ENCODE measurements around the gene MED16. TPM values are rescaled to one million over a fixed set of nuclear protein-coding genes. Genes with fewer than 3 reads are reported as not detected.

Gene MED16
- total and polyA plus RNA-seq, 2 of the 13 experiments (the other 11 are each of a cell fraction or from before 2014, with no cell fraction given): 13.3 to 14.8 TPM

GRCh38 chr19:896434-896833 is 3.4 kb upstream of the MED16 start (continued):
- TF ChIP-seq MIER3 (CRISPR knock-in tag; IDR thresholded peaks at IDR 0.05; ENCODE audit: borderline replicate concordance): no peak

GRCh38 chr19:892243-892893 is 619 bp downstream of the MED16 start:
- TF ChIP-seq, protein P1, sequence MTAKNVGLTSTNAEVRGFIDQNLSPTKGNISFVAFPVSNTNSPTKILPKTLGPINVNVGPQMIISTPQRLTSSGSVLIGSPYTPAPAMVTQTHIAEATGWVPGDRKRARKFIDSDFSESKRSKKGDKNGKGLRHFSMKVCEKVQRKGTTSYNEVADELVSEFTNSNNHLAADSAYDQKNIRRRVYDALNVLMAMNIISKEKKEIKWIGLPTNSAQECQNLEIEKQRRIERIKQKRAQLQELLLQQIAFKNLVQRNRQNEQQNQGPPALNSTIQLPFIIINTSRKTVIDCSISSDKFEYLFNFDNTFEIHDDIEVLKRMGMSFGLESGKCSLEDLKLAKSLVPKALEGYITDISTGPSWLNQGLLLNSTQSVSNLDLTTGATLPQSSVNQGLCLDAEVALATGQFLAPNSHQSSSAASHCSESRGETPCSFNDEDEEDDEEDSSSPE (CRISPR knock-in tag; IDR thresholded peaks at IDR 0.05): no peak
- TF ChIP-seq KMT2B (CRISPR knock-in tag; IDR thresholded peaks at IDR 0.05) (no peak), CBX1 (IDR thresholded peaks at IDR 0.05; ENCODE audit: low read depth) (no peak), ZBTB38 (CRISPR knock-in tag; IDR thresholded peaks at IDR 0.05) (no peak), DBP (CRISPR knock-in tag; IDR thresholded peaks at IDR 0.05; ENCODE audit: not compliant biosample characterization) (no peak), CCDC6 (CRISPR knock-in tag; IDR thresholded peaks at IDR 0.05) (0 out of 2 replicates have a peak, but pooled peaks have one; percentile 16), CENPX (CRISPR knock-in tag; IDR thresholded peaks at IDR 0.05) (no peak), ZNF12 (CRISPR knock-in tag; IDR thresholded peaks at IDR 0.05) (no peak)
- TF ChIP-seq, protein P2, sequence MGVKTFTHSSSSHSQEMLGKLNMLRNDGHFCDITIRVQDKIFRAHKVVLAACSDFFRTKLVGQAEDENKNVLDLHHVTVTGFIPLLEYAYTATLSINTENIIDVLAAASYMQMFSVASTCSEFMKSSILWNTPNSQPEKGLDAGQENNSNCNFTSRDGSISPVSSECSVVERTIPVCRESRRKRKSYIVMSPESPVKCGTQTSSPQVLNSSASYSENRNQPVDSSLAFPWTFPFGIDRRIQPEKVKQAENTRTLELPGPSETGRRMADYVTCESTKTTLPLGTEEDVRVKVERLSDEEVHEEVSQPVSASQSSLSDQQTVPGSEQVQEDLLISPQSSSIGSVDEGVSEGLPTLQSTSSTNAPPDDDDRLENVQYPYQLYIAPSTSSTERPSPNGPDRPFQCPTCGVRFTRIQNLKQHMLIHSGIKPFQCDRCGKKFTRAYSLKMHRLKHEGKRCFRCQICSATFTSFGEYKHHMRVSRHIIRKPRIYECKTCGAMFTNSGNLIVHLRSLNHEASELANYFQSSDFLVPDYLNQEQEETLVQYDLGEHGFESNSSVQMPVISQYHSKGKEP (CRISPR knock-in tag; IDR thresholded peaks at IDR 0.05): no peak
- Histone ChIP-seq H3K27me3 (ENCODE audit: control insufficient read depth in 1 of 2, insufficient read depth in 2 of 2, low read length in 2 of 2) (no peaks in the 10 kb centered on the region), H3K4me1 (ENCODE audit: insufficient read depth, low read length) (peaks cover under 1% of the 10 kb centered on the region; the same call in 1 of the 2 replicates), H3K9ac (ENCODE audit: insufficient read depth, low read depth, low read length) (peak overlapping the region; percentile 92), H3K4me2 (ENCODE audit: low read depth, low read length) (peak overlapping the region; percentile 78), H2AFZ (ENCODE audit: low read length) (no peak overlapping the region), H3K27ac (ENCODE audit: extremely low read length, insufficient read depth, low read length) (peak overlapping the region; percentile 43), H3K9me3 (ENCODE audit: low read length) (no peaks in the 10 kb centered on the region), H3K79me2 (ENCODE audit: insufficient read depth, low read length) (peaks cover 10% of the 10 kb centered on the region), H3K36me3 (replicated peaks in 1 of 2; ENCODE audit: control insufficient read depth in 1 of 2, insufficient read depth in 2 of 2, low read length in 2 of 2) (peaks cover 10 to 26% of the 10 kb centered on the region in 2 experiments; a peak in 4 of 5 replicates), H4K20me1 (ENCODE audit: insufficient read depth, low read length) (no peaks in the 10 kb centered on the region; the same call in 1 of the 2 replicates), H3K4me3 (replicated peaks in 1 of 3; ENCODE audit: insufficient read depth in 1 of 3, low read depth in 2 of 3, low read length in 3 of 3) (peak overlapping the region; percentile 87 to 98 (median 91))
- ATAC-seq: no peak
- intact Hi-C loops (cut with micrococcal nuclease; ENCODE audit: unreplicated experiment) (no loop called here), in situ Hi-C loops (cut with HindIII; ENCODE audit: extremely low pct_ligation_motif_present, low pct_unique_long_range_greater_than_20kb) (no loop called here)
- ChIA-PET CTCF (ENCODE audit: low intra/inter-chr PET ratio, low total read pairs) (no interaction called here), POLR2A (interaction anchor here (1.0 to 1.1 kb wide), 4 partner anchors 12 to 26 kb away, joined by 3 to 4 read pairs (median 4); partner anchors contain the start of gene KISS1R)
- 8% methylated on average over 21 of the region's 27 CpGs for WGBS (ENCODE audit: low lambda C conversion rate)
- no TSS peak for BruUV-seq (replicated peaks)
- DNase-seq (ENCODE audit: low spot score): no peak
- no peak for FAIRE-seq
